GM18502 (cell line): Measurements from ENCODE around the gene MTAP.
"Not testable (repeated sequence)": the region's sequence is repeated elsewhere in the genome, so short reads cannot be mapped to it uniquely, and the experiment has no call there.

Source experiments
- ATAC-seq: cut with Tn5 transposase; IDR thresholded peaks from one replicate; pipeline ENCODE4 v1.9.1; 2021; ENCODE audit warnings: mild to moderate bottlenecking; ENCODE audit not compliant: unreplicated experiment, poor library complexity

Gene MTAP

GRCh38 chr9:21904371-21904770, 101.9 kb downstream of the MTAP start:
- ATAC-seq: no peak

GRCh38 chr9:21904776-21905175, 102.3 kb downstream of the MTAP start:
- no peak for ATAC-seq

DNA sequence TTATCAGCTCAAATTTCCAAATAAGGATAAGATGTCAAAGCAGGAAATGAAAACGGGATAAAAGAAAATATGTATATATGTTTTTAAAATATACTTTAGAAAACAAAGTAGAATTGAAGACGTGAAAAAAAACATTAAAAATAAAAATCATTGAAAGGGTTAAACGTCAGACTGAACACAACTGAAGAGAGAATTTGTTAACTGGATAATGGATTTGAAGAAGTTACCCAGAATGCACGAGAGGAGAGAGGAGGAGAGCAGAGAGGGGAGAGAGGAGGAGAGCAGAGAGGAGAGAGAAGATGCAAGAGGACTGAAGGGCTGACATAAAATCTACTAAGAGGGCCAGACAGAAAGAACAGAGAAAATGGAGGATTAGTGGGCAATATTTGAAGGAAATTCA, 103.8 kb downstream of the MTAP start:
- ATAC-seq: no peak

DNA sequence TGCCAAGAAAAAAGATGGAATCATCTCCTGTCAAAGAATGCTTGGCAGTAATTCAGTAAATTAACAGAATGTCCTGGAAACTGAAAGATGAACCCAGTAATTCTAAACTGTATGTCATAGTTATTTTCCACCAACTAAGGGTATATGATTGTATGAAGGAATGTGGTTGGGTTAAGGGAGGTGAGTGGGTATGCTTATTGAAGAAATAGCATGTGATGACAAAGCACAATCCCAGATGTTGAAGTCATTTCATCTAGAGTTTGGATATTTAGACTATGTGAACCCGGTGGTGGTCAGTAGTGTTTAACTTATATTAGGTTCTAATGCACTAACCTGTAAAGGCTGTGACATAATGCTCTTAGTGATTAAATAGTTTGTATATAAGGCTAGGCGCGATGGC, 104.4 kb downstream of the MTAP start:
- no peak for ATAC-seq

GRCh38 chr9:21919377-21920362, 117.2 kb downstream of the MTAP start:
- ATAC-seq: peak; percentile 90

DNA sequence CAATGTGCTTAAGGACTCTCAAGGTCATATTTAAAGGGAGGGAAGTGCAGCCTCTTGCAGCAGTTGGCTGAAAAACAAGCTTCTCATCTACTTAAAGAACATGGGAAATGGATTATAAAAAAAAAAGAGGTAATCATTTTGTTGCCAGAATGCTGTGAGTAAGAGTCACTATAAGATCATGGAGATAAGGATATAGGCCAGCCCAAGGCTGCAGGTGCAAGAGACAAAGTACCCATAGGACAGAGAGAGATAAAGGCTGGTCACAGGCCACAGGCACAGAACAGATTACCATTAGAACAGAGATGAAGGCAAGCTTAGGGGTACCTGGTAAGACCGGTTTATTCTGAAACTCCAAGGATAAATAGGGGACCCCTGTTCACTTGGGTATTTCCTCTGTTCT, 121.3 kb downstream of the MTAP start:
- no peak for ATAC-seq

DNA sequence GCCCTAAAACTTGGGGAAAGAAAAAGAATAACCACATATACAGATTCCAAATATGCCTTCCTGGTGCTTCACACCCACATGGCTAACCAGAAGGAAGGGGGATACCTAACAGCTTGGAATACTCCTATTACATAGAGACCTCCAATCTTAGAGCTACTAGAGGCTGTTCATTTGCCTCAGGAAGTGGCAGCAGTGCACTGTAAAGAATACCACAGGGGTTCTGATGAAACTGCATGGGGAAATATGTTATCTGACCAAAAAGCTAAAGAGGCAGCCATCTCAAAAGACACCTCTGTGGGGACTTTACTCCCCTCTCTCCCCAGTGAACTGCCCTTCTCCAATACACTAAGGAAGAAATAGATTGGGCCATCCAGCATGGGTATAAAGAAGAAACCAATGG, 125.3 kb downstream of the MTAP start:
- no peak for ATAC-seq

GRCh38 chr9:21931428-21931827, 129.0 kb downstream of the MTAP start:
- no peak for ATAC-seq

GRCh38 chr9:21933281-21933680, 130.8 kb downstream of the MTAP start:
- ATAC-seq: no peak

DNA sequence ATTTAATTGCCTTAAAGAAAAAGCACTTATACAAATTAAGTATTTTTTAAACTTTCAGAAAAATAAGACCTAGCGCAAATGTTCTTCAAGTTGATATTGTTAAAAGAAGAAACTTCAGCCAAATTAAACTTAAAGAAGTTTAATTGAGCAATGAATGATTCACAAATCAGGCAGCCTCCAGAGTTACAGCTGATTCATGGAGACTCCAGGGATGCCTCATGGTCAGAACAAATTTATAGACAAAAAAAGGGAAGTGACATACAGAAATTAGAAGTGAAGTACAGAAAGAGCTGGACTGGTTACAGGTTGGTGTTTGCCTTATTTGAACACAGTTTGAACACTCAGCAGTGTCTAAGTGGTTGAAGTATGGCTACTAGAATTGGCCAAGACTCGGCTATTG, 131.4 kb downstream of the MTAP start:
- ATAC-seq: no peak

DNA sequence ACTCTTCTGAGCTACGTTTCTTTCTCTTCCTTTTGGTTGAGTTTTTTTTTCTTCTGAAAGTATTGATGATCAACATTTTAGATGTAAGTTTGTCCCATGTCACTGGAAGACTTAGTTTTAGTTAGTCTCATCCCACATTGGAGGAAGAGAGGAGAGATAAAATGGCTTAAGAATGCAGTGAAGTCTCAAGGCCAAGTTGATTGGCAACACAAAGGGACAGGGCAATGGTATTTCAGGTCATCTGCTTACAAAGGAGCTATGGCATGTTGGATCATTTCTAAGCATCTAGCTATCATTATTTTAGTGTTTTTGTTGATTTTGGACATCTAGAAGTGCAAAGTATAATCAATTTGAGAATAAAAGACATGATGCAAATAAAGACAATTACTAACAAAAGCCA, 133.2 kb downstream of the MTAP start:
- no peak for ATAC-seq

GRCh38 chr9:21936161-21936560, 133.7 kb downstream of the MTAP start:
- ATAC-seq: no peak

- ATAC-seq: no peak
Measured at GRCh38 chr9:21941337-21941995, 139.0 kb downstream of the MTAP start.

DNA sequence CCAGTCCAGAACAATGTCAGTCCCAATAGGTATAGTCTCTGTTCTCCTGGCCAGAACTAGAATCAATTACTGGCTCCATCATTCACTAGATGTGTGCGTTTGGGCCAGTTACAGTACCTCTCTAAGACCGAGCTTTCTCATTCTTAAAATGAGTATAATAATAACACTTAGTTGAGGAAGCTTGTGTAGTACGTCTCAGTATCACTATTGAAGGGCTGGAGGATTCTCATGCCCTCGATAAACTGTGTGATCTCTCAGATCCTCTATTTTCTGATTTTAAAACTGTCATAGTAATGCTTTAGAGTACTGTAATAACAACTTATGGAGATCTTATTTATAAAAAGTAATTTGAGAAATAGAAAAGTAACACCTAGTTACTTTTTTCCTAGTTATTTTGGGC, 141.0 kb downstream of the MTAP start:
- peak; percentile 79 for ATAC-seq

GRCh38 chr9:21945606-21946005, 143.2 kb downstream of the MTAP start:
- no peak for ATAC-seq

DNA sequence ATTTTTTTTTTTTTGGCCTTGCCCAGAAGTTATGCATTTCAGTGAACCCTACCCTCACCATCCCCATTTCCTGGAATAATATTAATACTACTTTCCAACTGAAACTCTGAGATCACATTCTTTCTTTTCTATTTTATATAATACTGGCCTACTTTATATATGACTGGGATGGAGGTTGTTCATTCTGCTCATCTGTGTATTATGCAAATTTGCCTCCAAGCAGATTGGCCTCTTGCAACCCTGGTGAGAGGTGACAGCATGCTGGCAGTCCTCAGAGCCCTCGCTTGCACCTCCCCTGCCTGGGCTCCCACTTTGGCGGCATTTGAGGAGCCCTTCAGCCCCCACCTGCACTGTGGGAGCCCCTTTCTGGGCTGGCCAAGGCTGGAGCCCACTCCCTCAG, 156.4 kb downstream of the MTAP start:
- no peak for ATAC-seq

DNA sequence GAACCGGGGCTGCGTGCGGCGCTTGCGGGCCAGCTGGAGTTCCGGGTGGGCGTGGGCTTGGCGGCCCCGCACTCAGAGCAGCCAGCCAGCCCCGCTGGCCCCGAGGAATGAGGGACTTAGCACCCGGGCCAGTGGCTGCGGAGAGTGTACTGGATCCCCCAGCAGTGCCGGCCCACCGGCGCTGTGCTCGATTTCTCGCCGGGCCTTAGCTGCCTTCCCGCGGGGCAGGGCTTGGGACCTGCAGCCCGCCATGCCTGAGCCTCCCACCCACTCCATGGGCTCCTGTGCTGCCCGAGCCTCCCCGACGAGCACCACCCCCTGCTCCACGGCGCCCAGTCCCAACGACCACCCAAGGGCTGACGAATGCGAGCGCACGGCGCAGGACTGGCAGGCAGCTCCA, 156.8 kb downstream of the MTAP start:
- not testable (repeated sequence) for ATAC-seq

- ATAC-seq: no peak
Measured at GRCh38 chr9:21961569-21961968, 159.1 kb downstream of the MTAP start.

- ATAC-seq: peak; percentile 68
Measured at GRCh38 chr9:21964925-21965385, 162.5 kb downstream of the MTAP start.

DNA sequence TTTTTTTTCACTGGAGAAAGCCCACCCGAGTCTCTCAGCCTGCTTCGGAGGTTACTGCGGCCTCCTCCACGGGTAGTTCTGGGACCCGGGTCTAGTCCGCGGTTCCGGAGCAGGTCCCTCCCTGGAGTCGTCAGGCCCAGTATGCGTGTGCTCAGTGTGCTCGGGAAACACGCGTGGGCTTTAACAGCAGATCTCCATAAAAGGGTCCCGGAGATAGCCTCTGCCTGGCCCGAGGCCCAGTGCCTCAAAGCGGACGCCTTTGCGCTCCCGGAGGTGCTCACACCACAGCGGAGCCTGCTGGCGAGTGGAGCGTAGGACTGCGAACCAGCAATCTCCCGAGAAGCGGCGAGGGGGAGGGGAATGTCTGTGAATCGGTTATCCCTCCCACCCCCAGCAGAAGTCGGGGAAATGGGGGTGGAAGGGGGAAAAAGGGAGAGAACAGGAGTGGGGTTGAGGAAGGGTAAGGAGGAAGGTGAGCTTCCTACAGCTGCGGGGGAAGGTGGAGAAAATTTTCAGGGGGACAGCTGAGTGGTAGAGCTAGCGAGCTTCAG, 163.0 kb downstream of the MTAP start:
- peak; percentile 91 for ATAC-seq

DNA sequence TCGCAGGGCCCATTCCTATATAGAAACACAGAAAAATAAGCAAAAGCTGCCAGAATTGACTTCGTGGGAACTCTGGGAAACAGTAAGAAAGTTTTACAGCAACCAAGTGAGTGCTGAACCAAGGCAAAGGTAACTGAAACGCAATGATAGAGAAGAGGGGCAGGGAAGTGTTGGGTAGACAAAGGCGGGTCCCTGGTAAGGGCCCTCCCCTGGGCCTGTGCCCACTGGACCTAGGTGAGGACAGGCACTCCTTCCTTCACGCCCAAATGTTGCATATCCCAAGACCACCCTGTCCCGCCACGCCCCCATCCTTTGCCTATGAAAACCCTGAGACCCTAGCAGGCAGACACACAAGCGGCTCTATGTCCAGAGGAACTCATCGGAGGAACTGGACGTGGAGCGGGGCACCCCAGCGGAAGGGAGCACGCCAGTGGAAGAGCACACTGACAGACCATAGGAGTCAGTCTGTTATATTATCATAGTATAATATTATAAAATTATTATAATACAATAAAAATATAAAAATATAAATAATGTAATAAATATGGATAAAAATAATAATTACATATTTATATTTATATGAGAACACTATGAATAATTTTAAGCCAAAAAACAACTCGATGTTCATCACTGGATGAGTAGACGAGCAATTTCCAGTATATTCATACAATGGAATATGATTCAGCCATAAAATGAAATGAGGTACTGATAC, 163.9 kb downstream of the MTAP start:
- no peak for ATAC-seq
